Measurements from ENCODE around the gene DCUN1D5. TPM values are rescaled to one million over a fixed set of nuclear protein-coding genes. Genes with fewer than 3 reads are reported as not detected.

Gene DCUN1D5
- total RNA-seq, 1 experiment from 2014 or later, result 68.3 TPM

DNA sequence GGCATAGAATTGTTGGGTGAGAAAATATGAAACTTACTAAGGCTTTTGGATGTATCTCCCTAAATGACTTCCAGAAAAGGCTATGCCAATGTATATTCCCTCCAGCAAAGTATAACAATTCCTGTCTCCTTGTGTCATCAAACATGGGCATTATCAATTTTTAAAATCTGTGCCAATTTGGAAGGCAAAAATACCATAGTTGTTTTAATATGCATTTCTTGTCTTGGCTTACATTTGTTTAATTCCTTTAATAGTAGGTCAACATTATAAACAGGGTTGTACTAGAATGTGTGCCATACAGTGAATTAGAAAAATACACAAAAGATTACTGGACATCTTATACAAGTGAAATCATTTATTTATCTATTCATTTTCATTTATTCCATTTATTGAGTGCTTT lies 41.6 kb downstream of the DCUN1D5 start:
- no TSS peak for BruUV-seq (replicated peaks)
- H3K27ac ChIP-seq (ENCODE audit: low read length), result no peak overlapping the region
- no peak for ATAC-seq
- no peak for DNase-seq (ENCODE audit: low read depth, low spot score)
- in situ Hi-C loops (cut with HindIII; ENCODE audit: low pct_unique_long_range_greater_than_20kb, low sequenced_read_pairs), result no loop called here
- no peaks in the 10 kb centered on the region for H3K36me3 ChIP-seq (ENCODE audit: control insufficient read depth, insufficient read depth, low read length)
- H3K4me3 ChIP-seq (ENCODE audit: low read depth in 2 of 2, low read length in 2 of 2), result no peak overlapping the region
- ChIA-PET CTCF (no interaction called here), POLR2A (no interaction called here)
- TF ChIP-seq SIN3A (IDR thresholded peaks at IDR 0.05; ENCODE audit: borderline replicate concordance, insufficient read depth, low read depth, low read length) (no peak), POLR2AphosphoS5 (IDR thresholded peaks at IDR 0.05; ENCODE audit: low read depth, low read length) (no peak), TCF7L2 (IDR thresholded peaks at IDR 0.05; ENCODE audit: low read depth, low read length) (no peak)
- TF ChIP-seq, protein P1, sequence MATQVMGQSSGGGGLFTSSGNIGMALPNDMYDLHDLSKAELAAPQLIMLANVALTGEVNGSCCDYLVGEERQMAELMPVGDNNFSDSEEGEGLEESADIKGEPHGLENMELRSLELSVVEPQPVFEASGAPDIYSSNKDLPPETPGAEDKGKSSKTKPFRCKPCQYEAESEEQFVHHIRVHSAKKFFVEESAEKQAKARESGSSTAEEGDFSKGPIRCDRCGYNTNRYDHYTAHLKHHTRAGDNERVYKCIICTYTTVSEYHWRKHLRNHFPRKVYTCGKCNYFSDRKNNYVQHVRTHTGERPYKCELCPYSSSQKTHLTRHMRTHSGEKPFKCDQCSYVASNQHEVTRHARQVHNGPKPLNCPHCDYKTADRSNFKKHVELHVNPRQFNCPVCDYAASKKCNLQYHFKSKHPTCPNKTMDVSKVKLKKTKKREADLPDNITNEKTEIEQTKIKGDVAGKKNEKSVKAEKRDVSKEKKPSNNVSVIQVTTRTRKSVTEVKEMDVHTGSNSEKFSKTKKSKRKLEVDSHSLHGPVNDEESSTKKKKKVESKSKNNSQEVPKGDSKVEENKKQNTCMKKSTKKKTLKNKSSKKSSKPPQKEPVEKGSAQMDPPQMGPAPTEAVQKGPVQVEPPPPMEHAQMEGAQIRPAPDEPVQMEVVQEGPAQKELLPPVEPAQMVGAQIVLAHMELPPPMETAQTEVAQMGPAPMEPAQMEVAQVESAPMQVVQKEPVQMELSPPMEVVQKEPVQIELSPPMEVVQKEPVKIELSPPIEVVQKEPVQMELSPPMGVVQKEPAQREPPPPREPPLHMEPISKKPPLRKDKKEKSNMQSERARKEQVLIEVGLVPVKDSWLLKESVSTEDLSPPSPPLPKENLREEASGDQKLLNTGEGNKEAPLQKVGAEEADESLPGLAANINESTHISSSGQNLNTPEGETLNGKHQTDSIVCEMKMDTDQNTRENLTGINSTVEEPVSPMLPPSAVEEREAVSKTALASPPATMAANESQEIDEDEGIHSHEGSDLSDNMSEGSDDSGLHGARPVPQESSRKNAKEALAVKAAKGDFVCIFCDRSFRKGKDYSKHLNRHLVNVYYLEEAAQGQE (IDR thresholded peaks at IDR 0.05; ENCODE audit: insufficient read depth in 1 of 2, low read depth in 2 of 2, low read length in 1 of 2), result no peak
- TF ChIP-seq, protein P2, sequence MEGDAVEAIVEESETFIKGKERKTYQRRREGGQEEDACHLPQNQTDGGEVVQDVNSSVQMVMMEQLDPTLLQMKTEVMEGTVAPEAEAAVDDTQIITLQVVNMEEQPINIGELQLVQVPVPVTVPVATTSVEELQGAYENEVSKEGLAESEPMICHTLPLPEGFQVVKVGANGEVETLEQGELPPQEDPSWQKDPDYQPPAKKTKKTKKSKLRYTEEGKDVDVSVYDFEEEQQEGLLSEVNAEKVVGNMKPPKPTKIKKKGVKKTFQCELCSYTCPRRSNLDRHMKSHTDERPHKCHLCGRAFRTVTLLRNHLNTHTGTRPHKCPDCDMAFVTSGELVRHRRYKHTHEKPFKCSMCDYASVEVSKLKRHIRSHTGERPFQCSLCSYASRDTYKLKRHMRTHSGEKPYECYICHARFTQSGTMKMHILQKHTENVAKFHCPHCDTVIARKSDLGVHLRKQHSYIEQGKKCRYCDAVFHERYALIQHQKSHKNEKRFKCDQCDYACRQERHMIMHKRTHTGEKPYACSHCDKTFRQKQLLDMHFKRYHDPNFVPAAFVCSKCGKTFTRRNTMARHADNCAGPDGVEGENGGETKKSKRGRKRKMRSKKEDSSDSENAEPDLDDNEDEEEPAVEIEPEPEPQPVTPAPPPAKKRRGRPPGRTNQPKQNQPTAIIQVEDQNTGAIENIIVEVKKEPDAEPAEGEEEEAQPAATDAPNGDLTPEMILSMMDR (IDR thresholded peaks at IDR 0.05), result no peak
- H3K27me3 ChIP-seq (ENCODE audit: control insufficient read depth, insufficient read depth, low read length), result no peaks in the 10 kb centered on the region
- no peaks in the 10 kb centered on the region for H3K4me1 ChIP-seq (ENCODE audit: control insufficient read depth, insufficient read depth, low read length)
- intact Hi-C loops (cut with micrococcal nuclease; ENCODE audit: unreplicated experiment), result loop anchor here (10.0 kb wide), 1 partner anchor 106 kb away; no protein-coding TSS in a partner anchor
- H3K9me3 ChIP-seq (ENCODE audit: control insufficient read depth, insufficient read depth, low read depth, low read length), result no peaks in the 10 kb centered on the region

DNA sequence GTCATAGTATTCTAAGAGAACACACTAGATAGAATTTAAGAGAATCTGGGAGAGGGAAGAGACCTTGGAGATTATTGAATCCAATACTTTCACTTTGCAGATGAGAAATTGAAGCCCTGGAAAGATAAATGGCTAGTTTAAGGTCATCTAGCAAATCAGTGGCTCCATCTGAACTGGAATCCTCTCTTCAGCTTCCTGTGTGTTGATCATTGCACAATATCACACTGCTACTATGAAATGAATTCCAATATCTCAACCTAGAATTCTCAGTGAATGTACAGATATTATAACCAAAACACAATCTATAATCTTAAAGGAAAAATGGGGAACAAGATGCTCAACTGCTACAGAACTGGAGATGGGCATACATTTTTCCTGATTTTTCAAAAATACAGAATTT lies 44.1 kb downstream of the DCUN1D5 start:
- Histone ChIP-seq H3K4me3 (ENCODE audit: low read depth in 2 of 2, low read length in 2 of 2) (no peak overlapping the region), H3K27ac (ENCODE audit: low read length) (no peak overlapping the region), H3K36me3 (ENCODE audit: control insufficient read depth, insufficient read depth, low read length) (no peaks in the 10 kb centered on the region), H3K4me1 (ENCODE audit: control insufficient read depth, insufficient read depth, low read length) (no peaks in the 10 kb centered on the region), H3K9me3 (ENCODE audit: control insufficient read depth, insufficient read depth, low read depth, low read length) (no peaks in the 10 kb centered on the region), H3K27me3 (ENCODE audit: control insufficient read depth, insufficient read depth, low read length) (no peaks in the 10 kb centered on the region; the same call in 1 of the 2 replicates)
- in situ Hi-C loops (cut with HindIII; ENCODE audit: low pct_unique_long_range_greater_than_20kb, low sequenced_read_pairs) (no loop called here), intact Hi-C loops (cut with micrococcal nuclease; ENCODE audit: unreplicated experiment) (no loop called here)
- ChIA-PET POLR2A (no interaction called here), CTCF (no interaction called here)
- DNase-seq (ENCODE audit: low read depth, low spot score) (no peak), ATAC-seq (no peak)
- BruUV-seq (replicated peaks), result no TSS peak
- TF ChIP-seq TCF7L2 (IDR thresholded peaks at IDR 0.05; ENCODE audit: low read depth, low read length) (no peak), SIN3A (IDR thresholded peaks at IDR 0.05; ENCODE audit: borderline replicate concordance, insufficient read depth, low read depth, low read length) (no peak), POLR2AphosphoS5 (IDR thresholded peaks at IDR 0.05; ENCODE audit: low read depth, low read length) (no peak)
- TF ChIP-seq, protein P2 (IDR thresholded peaks at IDR 0.05), result no peak

Data from Panc1 (cell line).